Left ventricle myocardium superior (tissue), 1 donor: ENCODE measurements around the gene SPATA31D4. TPM values are rescaled to one million over a fixed set of nuclear protein-coding genes. Genes with fewer than 3 reads are reported as not detected.
"Not testable (repeated sequence)": the region's sequence is repeated elsewhere in the genome, so short reads cannot be mapped to it uniquely, and the experiment has no call there.

Experiments used
- ATAC-seq: fragments of 200-7000 bp; cut with Tn5 transposase; one replicate; pipeline ENCODE4 v1.9.1; 2020; ENCODE audit warnings: mild to moderate bottlenecking, moderate library complexity
- DNase-seq: peaks from one replicate; pipeline ENCODE4 v3.0.0-alpha.2; 2020
- intact Hi-C: fragments of 100-400 bp; cut with micrococcal nuclease; formaldehyde crosslinking; loops from one replicate; pipeline ENCODE4 v1.11.0; 2022
- long read RNA-seq: library from polyadenylated mRNA; unstranded; transcript quantifications from one replicate; pipeline ENCODE4 v2.0.0, GENCODE V29; 2021
- total RNA-seq: library from RNA; stranded (reverse); fragmentation: NEBNext Ultra II Directional; extraction: Animal tissue kit (Norgen Biotek cat#: 25700); gene quantifications from one replicate; pipeline ENCODE4 v1.2.1, GENCODE V29; 2021
- donor health status: DM: no; HTN: yes; CAD: no; lungs with severe emphysema.

SPATA31D4 gene
- not detected for total RNA-seq
- long read RNA-seq = 0 reads

DNA sequence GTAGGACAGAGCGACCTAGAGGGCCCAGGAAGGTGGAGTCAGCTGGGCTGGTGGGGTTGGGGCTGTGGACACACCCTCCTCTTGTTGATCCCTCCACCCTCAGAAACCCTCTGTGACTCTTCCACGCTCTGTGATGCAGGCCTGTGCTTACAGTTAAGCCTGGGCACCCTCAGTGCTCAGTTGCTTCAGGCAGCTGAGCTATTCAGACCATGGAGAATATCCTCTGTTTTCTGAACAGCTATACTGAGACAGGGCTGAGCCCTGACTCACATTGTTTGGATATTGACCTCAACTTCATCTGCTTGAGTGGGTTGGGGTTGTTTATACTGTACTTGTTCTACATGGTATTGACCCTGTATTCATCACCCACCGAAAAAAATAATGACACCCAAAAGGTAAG, at the start of gene SPATA31D4:
TSS of gene SPATA31D4 (plus strand) at position 124 of the 400 bp plus-strand sequence. CDS start at position 210, 86 bp downstream.
- ATAC-seq, intact Hi-C loops, DNase-seq: not testable (repeated sequence)

- DNase-seq (no peak), ATAC-seq (no peak)
- intact Hi-C loops = no loop called here
These were observed 49.7 kb upstream of the SPATA31D4 start for GRCh38 chr9:81878530-81878929.

- intact Hi-C loops = no loop called here
- ATAC-seq (no peak), DNase-seq (no peak)
These were observed 48.7 kb upstream of the SPATA31D4 start for GRCh38 chr9:81879501-81879916.

- DNase-seq = no peak
- intact Hi-C loops = no loop called here
- no peak for ATAC-seq
These were observed 42.6 kb upstream of the SPATA31D4 start for GRCh38 chr9:81885602-81886001.

DNA sequence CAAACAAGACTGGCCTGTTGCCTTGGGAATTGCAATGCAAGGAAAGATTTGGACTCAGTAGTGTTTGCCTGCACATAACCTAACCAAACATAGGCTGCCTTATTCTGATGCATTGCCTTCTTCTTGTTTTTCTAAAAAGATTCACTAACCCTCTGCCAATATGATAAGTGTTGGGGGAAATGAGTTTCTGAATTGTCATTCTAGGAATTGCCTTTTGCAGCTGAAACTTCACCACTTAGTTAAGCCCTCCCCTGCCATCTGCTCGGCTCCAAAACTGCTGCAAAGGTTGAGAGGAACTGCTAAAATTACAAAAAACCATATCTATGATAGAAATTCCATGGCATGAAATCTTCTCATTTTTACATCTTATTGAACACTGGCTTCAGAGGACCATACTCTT, 41.6 kb upstream of the SPATA31D4 start:
- ATAC-seq (no peak), DNase-seq (no peak)
- intact Hi-C loops = no loop called here

GRCh38 chr9:81890104-81890503, 38.1 kb upstream of the SPATA31D4 start:
- DNase-seq (no peak), ATAC-seq (no peak)
- intact Hi-C loops = no loop called here

GRCh38 chr9:81892440-81892839, 35.8 kb upstream of the SPATA31D4 start:
- no peak for DNase-seq
- intact Hi-C loops = no loop called here
- no peak for ATAC-seq

- intact Hi-C loops = no loop called here
- DNase-seq = no peak
- no peak for ATAC-seq
These were observed 34.3 kb upstream of the SPATA31D4 start for GRCh38 chr9:81893929-81894328.

- no peak for ATAC-seq
- intact Hi-C loops = no loop called here
These were observed 33.3 kb upstream of the SPATA31D4 start for GRCh38 chr9:81894891-81895290.

DNA sequence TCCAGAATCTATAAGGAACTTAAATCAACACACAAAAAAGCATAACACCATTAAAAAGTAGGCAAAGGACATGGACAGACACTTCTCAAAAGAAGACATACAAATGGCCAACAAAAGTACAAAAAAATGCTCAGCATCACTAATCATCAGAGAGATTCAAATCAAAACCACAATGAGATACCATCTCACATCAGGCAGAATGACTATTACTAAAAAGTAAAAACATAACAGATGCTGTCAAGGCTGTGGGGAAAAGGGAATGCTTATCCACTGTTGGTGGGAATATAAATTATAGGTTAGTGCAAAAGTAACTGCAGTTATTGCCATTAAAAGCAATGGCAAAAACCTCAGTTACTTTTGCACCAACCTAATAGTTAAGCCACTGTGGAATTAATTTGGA, 32.2 kb upstream of the SPATA31D4 start:
- DNase-seq (no peak), ATAC-seq (no peak)
- intact Hi-C loops = no loop called here

More at GRCh38 chr9:81894891-81895290, 33.3 kb upstream of the SPATA31D4 start:
- no peak for DNase-seq

GRCh38 chr9:81898851-81899250, 29.4 kb upstream of the SPATA31D4 start:
- intact Hi-C loops = no loop called here

GRCh38 chr9:81902196-81902595, 26.0 kb upstream of the SPATA31D4 start:
- ATAC-seq (no peak), DNase-seq (no peak)
- intact Hi-C loops = no loop called here

More at GRCh38 chr9:81898851-81899250, 29.4 kb upstream of the SPATA31D4 start:
- DNase-seq = no peak
- no peak for ATAC-seq

GRCh38 chr9:81902626-81903025, 25.6 kb upstream of the SPATA31D4 start:
- no peak for DNase-seq
- intact Hi-C loops = no loop called here
- ATAC-seq = no peak

- intact Hi-C loops = no loop called here
- DNase-seq = no peak
- no peak for ATAC-seq
These were observed 21.6 kb upstream of the SPATA31D4 start for GRCh38 chr9:81906671-81907070.

DNA sequence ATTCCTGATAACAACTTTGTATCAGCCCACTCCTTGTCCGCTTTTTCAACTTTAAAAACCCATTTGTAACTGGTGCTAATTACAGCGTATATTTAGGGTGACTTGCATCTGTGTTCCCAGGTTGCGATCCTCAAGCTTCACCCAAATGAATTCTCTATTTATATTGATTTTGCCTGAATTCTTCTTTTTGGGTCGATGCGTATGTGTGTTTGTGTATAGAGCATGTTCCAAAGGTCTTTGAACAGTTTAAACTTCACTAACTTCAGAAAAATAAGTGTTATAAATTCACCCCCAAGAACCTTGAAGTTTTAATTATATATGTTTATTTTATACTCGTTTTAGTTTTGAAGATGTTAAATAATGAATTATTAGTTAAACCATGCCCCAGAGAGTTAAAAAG, 16.1 kb upstream of the SPATA31D4 start:
- no peak for DNase-seq
- intact Hi-C loops = no loop called here
- ATAC-seq = no peak

DNA sequence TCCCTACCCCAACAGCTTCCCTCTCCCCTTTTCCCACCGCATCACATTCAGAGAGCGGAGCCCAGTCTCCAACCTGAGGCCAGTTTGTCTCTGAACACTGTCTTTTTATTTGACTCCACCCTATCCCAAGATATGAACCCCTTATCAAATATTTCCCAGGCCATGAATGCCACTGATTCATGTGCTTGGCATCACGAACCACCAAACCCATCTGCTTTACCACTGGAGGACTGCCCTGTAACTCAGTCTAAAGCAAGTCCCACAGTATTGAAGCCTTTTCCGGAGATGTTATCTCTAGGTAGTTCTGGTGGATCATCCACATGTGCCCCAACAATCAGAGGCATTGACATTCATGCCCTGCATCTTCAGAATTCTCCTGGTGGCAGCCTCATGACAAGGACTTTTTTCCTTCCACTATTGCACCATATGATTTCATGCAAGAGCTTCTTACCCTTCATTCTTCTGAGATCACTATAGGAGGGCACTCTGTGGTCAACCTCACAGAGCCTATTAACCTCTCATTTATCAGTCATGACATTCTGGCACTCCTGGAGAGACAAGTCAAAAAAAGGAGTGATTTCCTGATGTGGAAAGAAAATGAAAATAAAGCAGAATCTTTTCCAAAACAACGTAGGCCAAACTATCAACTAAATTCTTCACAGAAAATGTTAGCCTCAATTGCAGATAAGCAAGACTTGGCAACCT, 12.3 kb upstream of the SPATA31D4 start:
- DNase-seq (no peak), ATAC-seq (no peak)
- intact Hi-C loops = no loop called here

- ATAC-seq, intact Hi-C loops, DNase-seq: not testable (repeated sequence)
These were observed 9.7 kb upstream of the SPATA31D4 start for GRCh38 chr9:81918507-81918906.

DNA sequence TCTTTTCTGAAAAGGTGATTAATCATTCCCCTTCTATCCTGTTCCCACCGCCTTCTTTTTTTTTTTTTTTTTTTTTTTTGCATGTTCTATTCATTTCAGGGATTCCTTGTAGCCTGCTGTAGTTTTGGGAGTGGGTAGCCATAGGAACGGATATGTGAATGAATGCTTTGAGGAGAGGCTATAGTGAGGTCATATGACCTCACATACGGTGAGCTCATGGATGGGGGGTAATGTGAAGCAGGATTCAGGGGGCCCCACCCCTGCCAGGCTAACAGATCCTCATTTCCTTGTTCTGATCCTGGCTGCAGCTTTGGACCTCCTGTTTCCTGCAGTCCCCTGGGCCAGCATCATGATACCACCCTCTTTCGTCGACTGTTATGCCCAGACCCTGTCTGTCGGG, 1.9 kb downstream of the SPATA31D4 start:
- ATAC-seq, DNase-seq, intact Hi-C loops: not testable (repeated sequence)

DNA sequence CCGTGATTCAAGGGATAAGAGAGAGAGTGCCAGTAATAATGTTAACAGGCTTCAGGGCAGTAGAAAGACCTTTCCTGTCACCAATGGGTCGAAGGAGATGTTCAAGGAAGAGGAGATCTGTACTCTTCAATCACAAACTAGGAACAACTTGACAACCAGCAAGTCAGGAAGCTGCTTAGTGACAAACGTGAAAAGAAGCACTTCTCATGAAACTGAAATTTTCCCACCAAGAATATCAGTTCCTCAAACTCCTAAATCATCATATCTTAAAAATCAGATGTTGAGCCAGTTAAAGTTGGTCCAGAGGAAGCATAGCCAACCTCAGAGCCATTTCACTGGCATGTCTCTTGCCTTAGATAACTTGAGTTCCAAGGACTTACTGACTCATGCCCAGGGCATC, 5.3 kb downstream of the SPATA31D4 start:
- DNase-seq, ATAC-seq, intact Hi-C loops: not testable (repeated sequence)

- ATAC-seq, intact Hi-C loops, DNase-seq: not testable (repeated sequence)
These were observed 15.2 kb downstream of the SPATA31D4 start, which contains the start of gene SPATA31D3 for GRCh38 chr9:81943393-81943792. Gene SPATA31D3 (plus strand): TSS chr9:81943500. CDS start chr9:81943586, 86 bp downstream.

DNA sequence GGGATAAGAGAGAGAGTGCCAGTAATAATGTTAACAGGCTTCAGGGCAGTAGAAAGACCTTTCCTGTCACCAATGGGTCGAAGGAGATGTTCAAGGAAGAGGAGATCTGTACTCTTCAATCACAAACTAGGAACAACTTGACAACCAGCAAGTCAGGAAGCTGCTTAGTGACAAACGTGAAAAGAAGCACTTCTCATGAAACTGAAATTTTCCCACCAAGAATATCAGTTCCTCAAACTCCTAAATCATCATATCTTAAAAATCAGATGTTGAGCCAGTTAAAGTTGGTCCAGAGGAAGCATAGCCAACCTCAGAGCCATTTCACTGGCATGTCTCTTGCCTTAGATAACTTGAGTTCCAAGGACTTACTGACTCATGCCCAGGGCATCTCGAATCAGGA, 20.4 kb downstream of the SPATA31D4 start:
- ATAC-seq, intact Hi-C loops, DNase-seq: not testable (repeated sequence)
